Activated CD8-positive, alpha-beta memory T cell treated with anti-CD3 and anti-CD28 coated beads, Interleukin-2, amount 50 U/mL, for 48 hours (primary cell): Measurements from ENCODE around the gene WDR91.

Experiments used
- DNase-seq: peaks from one replicate; pipeline ENCODE4 v3.0.0-alpha.2; 2020

WDR91 gene

GRCh38 chr7:135195968-135196629, 15.2 kb downstream of the WDR91 start:
- no peak for DNase-seq

GRCh38 chr7:135195156-135195555, 16.2 kb downstream of the WDR91 start:
- no peak for DNase-seq

GRCh38 chr7:135194494-135195095, 16.7 kb downstream of the WDR91 start:
- no peak for DNase-seq

GRCh38 chr7:135193615-135194081, 17.7 kb downstream of the WDR91 start:
- no peak for DNase-seq

GRCh38 chr7:135192914-135193536, 18.3 kb downstream of the WDR91 start:
- no peak for DNase-seq

GRCh38 chr7:135190703-135191102, 20.6 kb downstream of the WDR91 start:
- DNase-seq, result no peak

- no peak for DNase-seq
These were observed 21.4 kb downstream of the WDR91 start for GRCh38 chr7:135189961-135190360.

- DNase-seq, result no peak
These were observed 22.1 kb downstream of the WDR91 start for GRCh38 chr7:135189221-135189662.

GRCh38 chr7:135188298-135188984, 22.9 kb downstream of the WDR91 start:
- no peak for DNase-seq

- no peak for DNase-seq
These were observed 24.5 kb downstream of the WDR91 start for GRCh38 chr7:135186841-135187253.

- DNase-seq, result no peak
These were observed 25.1 kb downstream of the WDR91 start for GRCh38 chr7:135186261-135186540.

GRCh38 chr7:135185471-135186260, 25.7 kb downstream of the WDR91 start:
- no peak for DNase-seq

GRCh38 chr7:135184254-135184841, 27.0 kb downstream of the WDR91 start:
- no peak for DNase-seq

- no peak for DNase-seq
These were observed 27.8 kb downstream of the WDR91 start for GRCh38 chr7:135183478-135183877.

GRCh38 chr7:135181929-135182678, 29.2 kb downstream of the WDR91 start:
- no peak for DNase-seq

GRCh38 chr7:135181261-135181928, 29.9 kb downstream of the WDR91 start:
- no peak for DNase-seq

- DNase-seq, result no peak
These were observed 31.2 kb downstream of the WDR91 start for GRCh38 chr7:135180122-135180521.

GRCh38 chr7:135179321-135179925, 31.9 kb downstream of the WDR91 start:
- no peak for DNase-seq

- DNase-seq, result no peak
These were observed 33.0 kb downstream of the WDR91 start for GRCh38 chr7:135178364-135178763.

- no peak for DNase-seq
These were observed 34.2 kb downstream of the WDR91 start for GRCh38 chr7:135177028-135177696.
